IMR-90 (cell line): ENCODE measurements around the gene SLC5A11. TPM values are rescaled to one million over a fixed set of nuclear protein-coding genes. Genes with fewer than 3 reads are reported as not detected.

Experiments used
- ATAC-seq: fragments of 200-7000 bp; cut with Tn5 transposase; 2 replicates; pipeline ENCODE4 v1.9.1; 2020; ENCODE audit warnings: low read depth, mild to moderate bottlenecking, moderate library complexity
- BruUV-seq: library from RNA; stranded (reverse); fragments of 400-500 nt; replicated peaks from 2 replicates; lab custom pipeline; 2021; lab: Mats Ljungman, UMichigan
- CTCF ChIA-PET: fragments of 300-600 bp; formaldehyde crosslinking; extraction: SDS; loops from one replicate; lab custom pipeline; 2021; ENCODE audit warnings: antibody characterized with exemption; lab: Yijun Ruan, JAX
- POLR2A ChIA-PET: fragments of 300-600 bp; sonication (Branson Sonifier 250); formaldehyde crosslinking; loops from one replicate; lab custom pipeline; 2022; ENCODE audit warnings: antibody characterized with exemption; ENCODE audit not compliant: unreplicated experiment; lab: Charles Lee
- DNase-seq: peaks from one replicate; pipeline ENCODE4 v3.0.0; 2013
- H2AFZ ChIP-seq: replicated peaks from 2 replicates; pipeline ENCODE3; 2013; ENCODE audit warnings: low read length, mild to moderate bottlenecking; ENCODE audit not compliant: poor library complexity
- H2AK5ac ChIP-seq: 2 replicates; pipeline ENCODE4 v1.6.1; 2013; ENCODE audit warnings: low read depth, low read length, inconsistent platforms
- H2AK9ac ChIP-seq: replicated peaks from 2 replicates; pipeline ENCODE3; 2013; ENCODE audit warnings: mild to moderate bottlenecking, low read depth, low read length, moderate library complexity; ENCODE audit not compliant: poor library complexity
- H2BK120ac ChIP-seq: 2 replicates; pipeline ENCODE4 v1.6.1; 2013; ENCODE audit warnings: low read depth, low read length, inconsistent platforms
- H2BK15ac ChIP-seq: 3 replicates; pipeline ENCODE4 v1.6.1; 2013; ENCODE audit warnings: low read depth, low read length, inconsistent platforms
- H2BK20ac ChIP-seq: 2 replicates; pipeline ENCODE4 v1.6.1; 2013; ENCODE audit warnings: low read depth, mild to moderate bottlenecking, inconsistent platforms, low read length, moderate library complexity
- H2BK5ac ChIP-seq: 2 replicates; pipeline ENCODE4 v1.6.1; 2013; ENCODE audit warnings: mild to moderate bottlenecking, low read depth, low read length, inconsistent platforms; ENCODE audit not compliant: poor library complexity, severe bottlenecking
- H3K14ac ChIP-seq: replicated peaks from 2 replicates; pipeline ENCODE4 v1.6.1; 2013; ENCODE audit warnings: low read depth, low read length, inconsistent platforms
- H3K18ac ChIP-seq: 2 replicates; pipeline ENCODE4 v1.6.1; 2013; ENCODE audit warnings: low read depth, low read length, control low read depth
- H3K23ac ChIP-seq: 2 replicates; pipeline ENCODE4 v1.6.1; 2013; ENCODE audit warnings: low read depth, low read length, inconsistent platforms
- H3K27ac ChIP-seq: 2 replicates; pipeline ENCODE4 v1.5.1; 2013; ENCODE audit warnings: mild to moderate bottlenecking, control low read depth, low read length; ENCODE audit not compliant: insufficient read depth
- H3K27me3 ChIP-seq: 2 replicates; pipeline ENCODE4 v1.6.1; 2013; ENCODE audit warnings: low read length; ENCODE audit not compliant: control insufficient read depth, insufficient read depth
- H3K36me3 ChIP-seq: 2 replicates; pipeline ENCODE4 v1.6.1; 2013; ENCODE audit warnings: low read length, mixed read lengths; ENCODE audit not compliant: control insufficient read depth, insufficient read depth
- H3K4ac ChIP-seq: 2 replicates; pipeline ENCODE4 v1.6.1; 2013; ENCODE audit warnings: low read depth, low read length, inconsistent platforms
- H3K4me1 ChIP-seq: 2 replicates; pipeline ENCODE4 v1.6.1; 2013; ENCODE audit warnings: low read length, mixed read lengths; ENCODE audit not compliant: control insufficient read depth, insufficient read depth
- H3K4me2 ChIP-seq: 2 replicates; pipeline ENCODE4 v1.6.1; 2013; ENCODE audit warnings: low read depth, mild to moderate bottlenecking, control low read depth, low read length, moderate library complexity
- H3K4me3 ChIP-seq: 2 replicates; pipeline ENCODE4 v1.5.1; 2013; ENCODE audit warnings: low read depth, mild to moderate bottlenecking, control low read depth, low read length, moderate library complexity; ENCODE audit not compliant: insufficient read depth
- H3K56ac ChIP-seq: 2 replicates; pipeline ENCODE4 v1.6.1; 2013; ENCODE audit warnings: low read length, inconsistent platforms; ENCODE audit not compliant: insufficient read depth; ENCODE audit errors: extremely low read depth
- H3K79me1 ChIP-seq, 2 experiments: 2 replicates each; pipeline ENCODE4 v1.6.1; 2013; ENCODE audit warnings: low read length in 2 of 2, inconsistent platforms in 1 of 2, low read depth in 1 of 2
- H3K9ac ChIP-seq: 2 replicates; pipeline ENCODE4 v1.6.1; 2013; ENCODE audit warnings: low read depth, low read length, control low read depth
- H3K9me1 ChIP-seq: 2 replicates; pipeline ENCODE4 v1.6.1; 2013; ENCODE audit warnings: low read length, inconsistent platforms; ENCODE audit not compliant: insufficient read depth
- H3K9me3 ChIP-seq: 2 replicates; pipeline ENCODE4 v1.6.1; 2013; ENCODE audit warnings: low read length; ENCODE audit not compliant: control insufficient read depth, insufficient read depth
- H4K20me1 ChIP-seq: 2 replicates; pipeline ENCODE4 v1.6.1; 2013; ENCODE audit warnings: low read length, inconsistent platforms; ENCODE audit not compliant: insufficient read depth
- H4K5ac ChIP-seq: 2 replicates; pipeline ENCODE4 v1.6.1; 2013; ENCODE audit warnings: mild to moderate bottlenecking, low read depth, low read length, control low read depth
- H4K8ac ChIP-seq, 2 experiments: 2 replicates each; pipeline ENCODE4 v1.6.1; 2013; ENCODE audit warnings: low read depth in 2 of 2, low read length in 2 of 2, control low read depth in 1 of 2, inconsistent platforms in 1 of 2
- H4K91ac ChIP-seq: 2 replicates; pipeline ENCODE4 v1.6.1; 2013; ENCODE audit warnings: low read depth, low read length, inconsistent platforms; ENCODE audit not compliant: insufficient read depth
- CHD1 ChIP-seq: IDR thresholded peaks from 2 replicates; pipeline ENCODE4 v1.6.1; 2012; ENCODE audit warnings: low read depth, low read length, improper control_type of control experiment
- FOS ChIP-seq: fragments of 150-350 bp; IDR thresholded peaks from 2 replicates; pipeline ENCODE4 v1.6.1; 2016; ENCODE audit warnings: low read depth, low read length
- MAFK ChIP-seq: IDR thresholded peaks from 2 replicates; pipeline ENCODE4 v1.6.1; 2012; ENCODE audit warnings: low read depth, low read length, improper control_type of control experiment
- MXI1 ChIP-seq: IDR thresholded peaks from 2 replicates; pipeline ENCODE4 v1.6.1; 2012; ENCODE audit warnings: low read depth, mild to moderate bottlenecking, low read length, moderate library complexity, borderline replicate concordance
- RFX5 ChIP-seq: IDR thresholded peaks from 2 replicates; pipeline ENCODE4 v1.8.0; 2012; ENCODE audit warnings: low read depth, mild to moderate bottlenecking, low read length, moderate library complexity
- SMC3 ChIP-seq: fragments of 150-350 bp; IDR thresholded peaks from 2 replicates; pipeline ENCODE4 v1.6.1; 2016; ENCODE audit warnings: low read depth, mild to moderate bottlenecking, antibody characterized with exemption, low read length, moderate library complexity
- WGBS, 2 experiments: methylation state at CpG; one replicate each; pipeline versions ENCODE4 v1.1.5 to v1.1.7; 2013; ENCODE audit warnings: missing lambda C conversion rate in 2 of 2; ENCODE audit not compliant: insufficient read length in 1 of 2; ENCODE audit errors: extremely low coverage in 2 of 2; 5-methylcytosine and 5-hydroxymethylcytosine counted together
- dilution Hi-C: fragments of 300-500 bp; cut with HindIII; formaldehyde crosslinking; loops from one replicate; pipeline ENCODE4 v1.14.3; 2018; ENCODE audit warnings: low sequenced_read_pairs; ENCODE audit not compliant: unreplicated experiment
- in situ Hi-C: fragments of 300-500 bp; cut with MboI; formaldehyde crosslinking; loops from 3 replicates; pipeline ENCODE4 v1.14.3; 2019; ENCODE audit warnings: low sequenced_read_pairs, inconsistent platforms, mixed read lengths
- intact Hi-C: fragments of 100-400 bp; cut with micrococcal nuclease; formaldehyde crosslinking; loops from 2 replicates; pipeline ENCODE4 v1.10.0; 2022
- polyA plus RNA-seq, 3 experiments: library from polyadenylated mRNA; depleted of rRNA; stranded (reverse); fragments of >200 nt; gene quantifications; 2 replicates each; pipeline ENCODE4 v1.2.3, GENCODE V29; 2012; ENCODE audit warnings: low replicate concordance in 1 of 3
- total RNA-seq: library from RNA; depleted of rRNA; stranded (reverse); fragments of >200 nt; gene quantifications from 2 replicates; pipeline ENCODE4 v1.2.3, GENCODE V29; 2012
- TF ChIP-seq, protein P1 (sequence below): fragments of 150-350 bp; IDR thresholded peaks from 2 replicates; pipeline ENCODE4 v1.6.1; 2016; ENCODE audit warnings: low read depth, mild to moderate bottlenecking, low read length, moderate library complexity, borderline replicate concordance
- TF ChIP-seq, protein P2 (sequence below): fragments of 150-350 bp; IDR thresholded peaks from 2 replicates; pipeline ENCODE4 v1.6.1; 2017; ENCODE audit warnings: mild to moderate bottlenecking, antibody characterized with exemption, low read length, low read depth

The SLC5A11 gene
- total and polyA plus RNA-seq, 2 of the 4 experiments (the other 2 are of a cell fraction): under 0.01 TPM; not detected in 1

DNA sequence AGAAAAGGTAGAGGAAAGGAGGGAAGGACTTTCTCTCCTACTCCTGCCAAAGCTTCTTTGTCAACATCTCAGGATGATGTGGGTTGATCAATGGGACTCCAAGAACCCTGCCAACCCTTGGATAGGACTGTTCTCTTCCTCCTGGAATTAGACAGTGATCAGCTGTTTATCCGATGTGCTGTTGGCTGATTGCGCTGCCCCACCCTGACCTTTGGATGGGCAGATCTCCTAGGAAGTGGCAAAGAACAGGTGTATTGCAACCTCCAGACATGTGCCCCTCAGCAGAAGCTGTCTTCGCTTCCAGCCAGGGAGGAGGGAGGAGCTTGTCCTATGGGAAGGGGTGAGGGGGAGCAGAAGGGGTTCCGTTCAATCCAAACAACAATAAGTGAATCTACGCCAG lies 30.5 kb downstream of the SLC5A11 start:
- Histone ChIP-seq H3K79me1 (no peaks in the 10 kb centered on the region), H3K4me2 (no peak overlapping the region), H2AK5ac (no peak overlapping the region), H3K23ac (no peak overlapping the region), H2AK9ac (no peak overlapping the region), H3K4me1 (no peaks in the 10 kb centered on the region), H3K36me3 (no peaks in the 10 kb centered on the region), H3K9me1 (no peaks in the 10 kb centered on the region), H3K4me3 (no peak overlapping the region), H3K56ac (no peak overlapping the region), H4K20me1 (no peaks in the 10 kb centered on the region), H3K18ac (no peak overlapping the region), H3K27ac (no peak overlapping the region), H3K27me3 (peaks cover 8% of the 10 kb centered on the region), H3K4ac (no peak overlapping the region), H3K9me3 (no peaks in the 10 kb centered on the region), H2AFZ (no peak overlapping the region), H3K14ac (no peak overlapping the region), H3K9ac (no peak overlapping the region), H2BK120ac (no peak overlapping the region), H2BK20ac (no peak overlapping the region), H2BK15ac (no peak overlapping the region), H4K8ac (no peak overlapping the region), H4K5ac (no peak overlapping the region), H4K91ac (no peak overlapping the region), H2BK5ac (no peak overlapping the region)
- no peak for DNase-seq
- dilution Hi-C loops: no loop called here
- ATAC-seq: no peak
- POLR2A ChIA-PET: no interaction called here
- in situ Hi-C loops: no loop called here
- TF ChIP-seq RFX5: no peak
- no peak for TF ChIP-seq MAFK
- TF ChIP-seq, protein P1, sequence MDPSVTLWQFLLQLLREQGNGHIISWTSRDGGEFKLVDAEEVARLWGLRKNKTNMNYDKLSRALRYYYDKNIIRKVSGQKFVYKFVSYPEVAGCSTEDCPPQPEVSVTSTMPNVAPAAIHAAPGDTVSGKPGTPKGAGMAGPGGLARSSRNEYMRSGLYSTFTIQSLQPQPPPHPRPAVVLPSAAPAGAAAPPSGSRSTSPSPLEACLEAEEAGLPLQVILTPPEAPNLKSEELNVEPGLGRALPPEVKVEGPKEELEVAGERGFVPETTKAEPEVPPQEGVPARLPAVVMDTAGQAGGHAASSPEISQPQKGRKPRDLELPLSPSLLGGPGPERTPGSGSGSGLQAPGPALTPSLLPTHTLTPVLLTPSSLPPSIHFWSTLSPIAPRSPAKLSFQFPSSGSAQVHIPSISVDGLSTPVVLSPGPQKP: no peak
- no peak for TF ChIP-seq SMC3
- TF ChIP-seq, protein P2, sequence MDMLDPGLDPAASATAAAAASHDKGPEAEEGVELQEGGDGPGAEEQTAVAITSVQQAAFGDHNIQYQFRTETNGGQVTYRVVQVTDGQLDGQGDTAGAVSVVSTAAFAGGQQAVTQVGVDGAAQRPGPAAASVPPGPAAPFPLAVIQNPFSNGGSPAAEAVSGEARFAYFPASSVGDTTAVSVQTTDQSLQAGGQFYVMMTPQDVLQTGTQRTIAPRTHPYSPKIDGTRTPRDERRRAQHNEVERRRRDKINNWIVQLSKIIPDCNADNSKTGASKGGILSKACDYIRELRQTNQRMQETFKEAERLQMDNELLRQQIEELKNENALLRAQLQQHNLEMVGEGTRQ: no peak
- no peak for TF ChIP-seq CHD1
- no peak for TF ChIP-seq FOS
- no peak for TF ChIP-seq MXI1
- no TSS peak for BruUV-seq
- CTCF ChIA-PET: no interaction called here
- intact Hi-C loops: no loop called here
- WGBS, 2 experiments: no CpG with 5 or more reads among the region's 5 CpGs
